ENCODE data around the gene ANXA7. TPM values are rescaled to one million over a fixed set of nuclear protein-coding genes. Genes with fewer than 3 reads are reported as not detected.
"Not testable (repeated sequence)": the region's sequence is repeated elsewhere in the genome, so short reads cannot be mapped to it uniquely, and the experiment has no call there.

The ANXA7 gene
- polyA plus RNA-seq, 3 donors = 82.3 to 88.0 (median 87.9) TPM

GRCh38 chr10:73416571-73416970, 2.7 kb upstream of the ANXA7 start:
- DNase-seq (ENCODE audit: extremely low read depth in 1 of 11, low read depth in 9 of 11, low spot score in 4 of 11) = no peak

DNA sequence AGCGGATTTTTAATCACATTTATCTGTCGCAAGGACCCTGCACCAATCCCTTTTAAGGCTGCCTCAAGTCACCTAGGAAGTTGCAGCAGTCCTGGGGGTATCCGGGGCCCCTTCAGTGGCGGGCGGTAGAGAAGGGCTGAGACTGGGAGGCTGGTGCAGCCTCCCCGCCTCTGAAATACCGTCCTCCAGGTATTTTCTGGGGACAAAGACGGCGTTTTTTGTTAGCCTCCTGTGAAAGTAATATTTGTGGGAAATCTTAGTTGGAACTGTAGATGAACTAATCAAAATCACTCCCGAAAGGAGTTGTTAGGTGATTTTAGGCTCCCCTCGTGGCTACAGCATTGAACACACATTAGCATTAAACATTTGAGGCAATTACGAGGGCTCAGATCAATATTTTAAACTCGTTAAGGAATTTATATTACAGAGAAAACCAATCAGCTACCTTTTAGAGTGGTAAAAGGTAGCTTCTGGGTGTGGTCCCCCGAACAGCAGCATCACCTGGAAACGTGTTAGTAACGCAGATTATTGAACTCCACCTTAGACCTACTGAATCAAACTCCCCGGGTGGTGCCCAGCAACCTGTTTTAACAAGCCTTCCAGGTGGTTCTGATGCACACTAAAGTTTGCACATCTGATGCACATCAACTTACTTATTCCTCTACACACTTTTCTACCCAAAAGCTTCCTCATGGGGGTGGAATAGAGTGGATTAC, 530 bp upstream of the ANXA7 start:
- DNase-seq (ENCODE audit: extremely low read depth in 1 of 11, low read depth in 9 of 11, low spot score in 4 of 11) = no peak

DNA sequence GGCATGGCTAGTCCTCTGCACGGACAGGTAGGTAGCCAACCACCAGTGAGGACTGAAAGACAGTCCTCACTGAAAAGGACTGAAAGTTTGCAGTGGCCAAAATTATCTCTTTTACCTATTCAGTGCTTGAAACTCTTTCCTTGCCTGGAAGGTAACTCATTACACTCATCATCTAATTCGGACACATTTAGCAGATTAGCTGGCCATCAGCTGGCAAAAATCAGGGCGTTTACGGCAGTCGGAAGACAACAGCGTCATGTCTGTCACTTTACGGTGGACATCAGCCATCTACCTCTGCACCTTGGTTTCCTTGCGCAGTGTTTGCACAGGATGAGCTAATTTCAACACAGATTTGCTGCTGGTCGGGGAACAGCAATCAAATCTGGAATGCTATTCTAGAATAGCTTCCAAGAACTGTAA, 740 bp downstream of the ANXA7 start:
- DNase-seq (ENCODE audit: extremely low read depth in 1 of 11, low read depth in 9 of 11, low spot score in 4 of 11) = peak in 6 of 11 donors; percentile 20 to 49 (median 30)

- no peak for DNase-seq (ENCODE audit: extremely low read depth in 1 of 11, low read depth in 9 of 11, low spot score in 4 of 11)
These were observed 3.0 kb downstream of the ANXA7 start for GRCh38 chr10:73410897-73411296.

DNA sequence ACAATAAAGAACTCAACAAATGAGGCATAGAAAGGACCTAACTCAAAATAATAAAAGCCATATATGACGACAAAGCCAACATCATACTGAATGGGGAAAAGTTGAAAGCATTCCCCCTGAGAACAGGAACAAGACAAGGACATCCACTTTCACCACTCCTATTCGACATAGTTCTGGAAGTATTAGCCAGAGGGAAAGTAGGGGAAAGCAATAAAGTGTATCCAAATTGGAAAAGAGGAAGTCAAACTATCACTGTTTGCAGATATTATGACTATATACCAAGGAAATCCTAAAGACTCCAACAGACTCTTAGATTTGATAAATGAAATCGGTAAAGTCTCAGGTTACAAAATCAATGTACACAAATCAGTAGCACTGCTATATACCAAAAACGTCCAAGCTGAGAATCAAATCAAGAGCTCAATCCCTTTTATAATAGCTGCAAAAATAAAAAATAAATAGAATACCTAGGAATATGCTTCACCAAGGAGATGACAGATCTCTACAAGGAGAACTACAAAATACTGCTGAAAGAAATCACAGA, 4.8 kb downstream of the ANXA7 start:
- no peak for DNase-seq (ENCODE audit: extremely low read depth in 1 of 11, low read depth in 9 of 11, low spot score in 4 of 11)

GRCh38 chr10:73408061-73408460, 5.8 kb downstream of the ANXA7 start:
- no peak for DNase-seq (ENCODE audit: extremely low read depth in 1 of 11, low read depth in 9 of 11, low spot score in 4 of 11)

GRCh38 chr10:73407495-73407894, 6.4 kb downstream of the ANXA7 start:
- DNase-seq (ENCODE audit: extremely low read depth in 1 of 11, low read depth in 9 of 11, low spot score in 4 of 11) = no peak

GRCh38 chr10:73406846-73407245, 7.0 kb downstream of the ANXA7 start:
- DNase-seq (ENCODE audit: extremely low read depth in 1 of 11, low read depth in 9 of 11, low spot score in 4 of 11) = no peak

GRCh38 chr10:73405556-73405955, 8.3 kb downstream of the ANXA7 start:
- no peak for DNase-seq (ENCODE audit: extremely low read depth in 1 of 11, low read depth in 9 of 11, low spot score in 4 of 11)

DNA sequence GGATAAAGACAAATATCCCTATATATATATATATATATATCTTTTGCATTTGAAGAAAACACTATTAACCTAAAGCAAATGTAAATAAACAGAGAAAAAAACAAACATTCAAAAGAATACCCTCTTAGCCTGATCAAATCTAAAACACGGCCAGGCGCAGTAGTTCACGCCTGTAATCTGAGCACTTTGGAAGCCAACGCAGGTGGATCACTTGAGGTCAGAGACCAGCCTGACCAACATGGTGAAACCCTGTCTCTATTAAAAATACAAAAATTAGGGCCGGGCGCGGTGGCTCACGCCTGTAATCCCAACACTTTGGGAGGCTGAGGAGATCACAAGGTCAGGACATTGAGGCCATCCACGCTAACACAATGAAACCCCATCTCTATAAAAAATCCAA, 9.2 kb downstream of the ANXA7 start:
- DNase-seq (ENCODE audit: extremely low read depth in 1 of 11, low read depth in 9 of 11, low spot score in 4 of 11) = no peak

DNA sequence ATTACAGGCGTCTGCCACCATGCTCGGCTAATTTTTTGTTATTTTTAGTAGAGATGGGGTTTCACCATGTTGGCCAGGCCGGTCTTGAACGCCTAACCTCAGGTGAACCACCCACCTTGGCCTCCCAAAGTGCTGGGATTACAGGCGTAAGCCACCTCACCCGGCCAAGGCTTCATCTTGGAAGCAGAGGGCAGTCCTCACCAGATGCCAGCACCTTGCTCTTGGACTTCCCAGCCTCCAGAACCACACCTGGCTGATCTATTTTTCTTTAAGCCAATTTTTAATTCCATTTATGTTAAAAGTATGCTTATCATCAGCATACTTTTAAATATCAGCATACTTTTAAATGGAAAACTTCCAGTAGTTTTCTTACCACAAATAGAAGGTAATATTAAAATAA, 12.2 kb downstream of the ANXA7 start:
- no peak for DNase-seq (ENCODE audit: extremely low read depth in 1 of 11, low read depth in 9 of 11, low spot score in 4 of 11)

DNA sequence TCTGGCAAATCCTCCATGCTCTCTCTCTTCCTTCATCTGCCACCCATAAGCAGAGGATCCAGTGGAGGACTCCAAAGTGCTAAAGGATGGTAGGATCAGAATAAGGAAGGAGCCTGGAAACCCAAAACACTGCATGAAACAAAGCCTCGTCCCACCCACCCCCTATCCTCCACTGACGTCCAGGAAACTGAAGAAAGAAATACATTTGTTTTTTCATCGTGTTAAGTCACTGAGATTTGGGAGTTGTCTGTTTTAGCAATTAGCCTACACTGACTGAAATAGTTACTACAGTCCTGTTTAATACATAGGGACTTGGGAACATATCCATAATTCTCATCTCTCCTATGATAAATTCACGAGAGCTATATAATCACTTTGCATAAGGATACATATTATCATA, 14.8 kb downstream of the ANXA7 start:
- no peak for DNase-seq (ENCODE audit: extremely low read depth in 1 of 11, low read depth in 9 of 11, low spot score in 4 of 11)

GRCh38 chr10:73398024-73398423, 15.8 kb downstream of the ANXA7 start:
- DNase-seq (ENCODE audit: extremely low read depth in 1 of 11, low read depth in 9 of 11, low spot score in 4 of 11) = no peak

- not testable (repeated sequence) for DNase-seq (ENCODE audit: extremely low read depth in 1 of 11, low read depth in 9 of 11, low spot score in 4 of 11)
These were observed 19.5 kb downstream of the ANXA7 start for GRCh38 chr10:73394325-73394724.

GRCh38 chr10:73388228-73388627, 25.6 kb downstream of the ANXA7 start:
- no peak for DNase-seq (ENCODE audit: extremely low read depth in 1 of 11, low read depth in 9 of 11, low spot score in 4 of 11)

DNA sequence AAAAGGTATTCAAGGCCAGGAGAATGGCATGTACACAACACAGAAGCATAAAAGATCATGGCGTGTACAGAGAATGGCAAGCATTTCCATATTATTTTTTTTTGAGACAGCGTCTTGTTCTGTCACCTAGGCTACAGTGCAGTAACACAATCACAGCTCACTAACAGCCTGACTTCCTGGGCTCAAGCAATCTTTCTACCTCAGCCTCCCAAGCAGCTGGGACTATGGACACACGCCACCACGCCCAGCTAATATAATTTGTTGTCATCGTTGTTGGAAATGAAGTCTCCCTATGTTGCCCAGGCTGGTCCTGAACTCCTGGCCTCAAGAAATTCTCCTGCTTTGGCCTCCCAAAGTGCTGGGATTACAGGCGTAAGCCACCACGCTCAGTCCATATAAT, 27.3 kb downstream of the ANXA7 start:
- no peak for DNase-seq (ENCODE audit: extremely low read depth in 1 of 11, low read depth in 9 of 11, low spot score in 4 of 11)

GRCh38 chr10:73379064-73379748, 34.7 kb downstream of the ANXA7 start:
- DNase-seq (ENCODE audit: extremely low read depth in 1 of 11, low read depth in 9 of 11, low spot score in 4 of 11) = no peak

DNA sequence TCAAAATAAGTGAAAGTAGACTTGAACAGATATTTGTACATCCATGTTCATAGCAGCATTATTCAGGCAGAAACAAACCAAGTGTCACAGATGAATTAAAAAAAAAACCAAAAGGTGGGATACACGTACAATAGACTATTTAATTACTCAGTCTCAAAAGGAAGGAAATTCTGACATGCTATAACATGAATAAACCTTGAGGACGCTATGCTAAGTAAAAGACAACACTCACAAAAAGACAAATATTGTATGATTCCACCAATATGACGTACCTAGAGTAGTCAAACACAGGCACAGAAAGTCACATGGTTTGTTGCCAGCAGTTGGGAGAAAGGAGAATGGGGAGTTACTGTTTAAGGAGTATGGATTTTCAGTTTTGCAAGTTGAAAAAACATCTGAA, 37.2 kb downstream of the ANXA7 start:
- DNase-seq (ENCODE audit: extremely low read depth in 1 of 11, low read depth in 9 of 11, low spot score in 4 of 11) = no peak

DNA sequence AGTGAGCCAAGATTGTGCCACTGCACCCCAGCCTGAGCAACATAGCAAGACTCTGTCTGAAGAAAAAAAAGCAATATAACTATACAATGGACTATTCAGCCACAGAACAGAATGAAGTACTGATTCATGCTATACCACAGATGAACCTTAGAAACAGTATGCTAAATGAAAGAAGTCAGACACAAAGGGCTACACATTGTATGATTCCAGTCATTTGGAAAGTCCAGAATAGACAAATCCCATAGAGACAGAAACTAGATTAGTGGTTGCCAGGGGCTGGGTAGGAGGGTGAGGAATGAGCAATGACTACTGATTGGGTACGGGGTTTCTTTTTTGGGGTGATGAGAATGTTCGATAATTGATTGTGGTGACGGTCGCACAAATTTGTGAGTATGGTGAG, 45.6 kb downstream of the ANXA7 start:
- no peak for DNase-seq (ENCODE audit: extremely low read depth in 1 of 11, low read depth in 9 of 11, low spot score in 4 of 11)
